ENCODE measurements around the gene HACL1. TPM values are rescaled to one million over a fixed set of nuclear protein-coding genes. Genes with fewer than 3 reads are reported as not detected.
A peak's percentile ranks its signal among the peaks of the same experiment; 100 is the strongest.

The HACL1 gene
- total RNA-seq, result 10 to 100 TPM; 27.7 to 40.3 (median 28.8) TPM

DNA sequence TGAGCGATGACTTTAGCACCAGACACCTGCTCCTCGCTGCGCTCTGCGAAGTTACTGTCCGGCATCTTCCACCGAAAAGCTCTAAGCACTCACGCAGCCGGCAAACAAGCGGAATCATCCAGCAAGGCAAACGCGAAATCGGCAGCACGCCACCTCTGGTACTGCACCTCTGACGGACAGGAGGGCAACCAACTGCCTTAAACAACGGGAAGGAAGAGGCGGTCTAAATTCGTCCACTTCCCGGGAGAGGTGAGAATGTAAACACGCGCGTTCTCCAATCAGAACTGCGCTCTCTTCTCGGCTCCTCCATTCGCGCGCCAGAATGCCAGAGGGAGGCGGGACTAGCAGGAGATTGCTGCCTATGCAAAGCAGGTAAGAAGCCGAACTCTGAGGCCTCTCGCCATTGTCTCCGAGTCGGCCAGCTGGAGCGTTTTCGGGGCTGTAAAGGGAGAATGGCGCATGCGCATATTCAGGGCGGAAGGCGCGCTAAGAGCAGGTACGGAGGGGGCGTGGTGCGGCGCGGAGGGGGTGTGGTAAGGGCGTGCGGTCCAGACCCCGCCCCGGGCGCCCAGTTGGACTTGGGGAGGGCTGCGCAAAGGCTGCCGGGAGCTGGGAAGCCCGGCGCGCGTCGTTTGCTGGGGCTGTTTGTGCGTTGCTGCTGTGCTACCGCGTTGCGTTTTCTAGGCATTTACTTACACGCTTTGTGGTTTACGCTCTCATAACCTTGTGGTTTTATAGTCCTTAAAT is at the start of gene HACL1, which contains the start of gene BTD:
Gene HACL1 (minus strand): TSS at position 171 of the 747 bp plus-strand sequence. CDS start 106 bp downstream, at position 65.
Gene BTD (plus strand): TSS at position 347 of the 747 bp plus-strand sequence. CDS start 33,695 bp downstream, outside the sequence.
- Histone ChIP-seq H3K4me1 (peaks cover 0 to 8% of the 10 kb centered on the region in 2 donors), H3K4me3 (peak within 1 kb of the TSS; percentile 78 to 90 (median 82)), H3K9me3 (no peaks in the 10 kb centered on the region), H3K27me3 (no peaks in the 10 kb centered on the region), H3K27ac (peak within 1 kb of the TSS; percentile 85 to 94), H3K36me3 (no peaks in the 10 kb centered on the region)
- intact Hi-C loops (cut with DNase I; ENCODE audit: low total_unique reads), result no loop called here
- TF ChIP-seq POLR2A (IDR thresholded peaks at IDR 0.05) (peak; percentile 69), POLR2AphosphoS5 (IDR thresholded peaks at IDR 0.05) (peak; percentile 64 to 84 (median 79))
- TF ChIP-seq, protein P1, sequence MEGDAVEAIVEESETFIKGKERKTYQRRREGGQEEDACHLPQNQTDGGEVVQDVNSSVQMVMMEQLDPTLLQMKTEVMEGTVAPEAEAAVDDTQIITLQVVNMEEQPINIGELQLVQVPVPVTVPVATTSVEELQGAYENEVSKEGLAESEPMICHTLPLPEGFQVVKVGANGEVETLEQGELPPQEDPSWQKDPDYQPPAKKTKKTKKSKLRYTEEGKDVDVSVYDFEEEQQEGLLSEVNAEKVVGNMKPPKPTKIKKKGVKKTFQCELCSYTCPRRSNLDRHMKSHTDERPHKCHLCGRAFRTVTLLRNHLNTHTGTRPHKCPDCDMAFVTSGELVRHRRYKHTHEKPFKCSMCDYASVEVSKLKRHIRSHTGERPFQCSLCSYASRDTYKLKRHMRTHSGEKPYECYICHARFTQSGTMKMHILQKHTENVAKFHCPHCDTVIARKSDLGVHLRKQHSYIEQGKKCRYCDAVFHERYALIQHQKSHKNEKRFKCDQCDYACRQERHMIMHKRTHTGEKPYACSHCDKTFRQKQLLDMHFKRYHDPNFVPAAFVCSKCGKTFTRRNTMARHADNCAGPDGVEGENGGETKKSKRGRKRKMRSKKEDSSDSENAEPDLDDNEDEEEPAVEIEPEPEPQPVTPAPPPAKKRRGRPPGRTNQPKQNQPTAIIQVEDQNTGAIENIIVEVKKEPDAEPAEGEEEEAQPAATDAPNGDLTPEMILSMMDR (IDR thresholded peaks at IDR 0.05), result peak in 2 of 3 donors; percentile 22 to 49
- peak; percentile 96 to 99 for DNase-seq (ENCODE audit: low spot score in 2 of 2)

DNA sequence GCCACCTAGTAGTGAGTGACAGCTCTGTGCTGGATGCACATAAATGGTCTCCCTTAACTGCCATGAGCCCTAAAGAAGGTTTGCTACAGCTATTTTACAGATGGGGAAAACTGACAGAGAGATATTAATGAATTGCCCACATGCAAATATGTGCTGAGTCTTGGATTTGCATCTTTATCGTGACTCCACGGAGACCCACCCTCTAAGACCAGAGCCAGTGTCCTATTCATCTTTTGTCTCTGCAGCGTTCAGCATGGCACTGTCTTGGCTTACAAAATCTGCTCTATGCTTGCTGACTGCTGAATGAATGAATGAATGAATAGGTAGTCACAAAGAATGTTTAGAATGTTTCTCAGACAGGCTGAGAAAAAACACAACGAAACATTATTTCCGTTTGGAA is 48.5 kb upstream of the HACL1 start:
- DNase-seq (ENCODE audit: low spot score in 2 of 2), result no peak
- Histone ChIP-seq H3K36me3 (no peaks in the 10 kb centered on the region), H3K27me3 (no peaks in the 10 kb centered on the region), H3K4me3 (no peak overlapping the region), H3K27ac (no peak overlapping the region), H3K4me1 (no peaks in the 10 kb centered on the region), H3K9me3 (no peaks in the 10 kb centered on the region)
- intact Hi-C loops (cut with DNase I; ENCODE audit: low total_unique reads), result no loop called here
- TF ChIP-seq POLR2A (IDR thresholded peaks at IDR 0.05) (no peak), POLR2AphosphoS5 (IDR thresholded peaks at IDR 0.05) (no peak)
- TF ChIP-seq, protein P1 (IDR thresholded peaks at IDR 0.05), result no peak

DNA sequence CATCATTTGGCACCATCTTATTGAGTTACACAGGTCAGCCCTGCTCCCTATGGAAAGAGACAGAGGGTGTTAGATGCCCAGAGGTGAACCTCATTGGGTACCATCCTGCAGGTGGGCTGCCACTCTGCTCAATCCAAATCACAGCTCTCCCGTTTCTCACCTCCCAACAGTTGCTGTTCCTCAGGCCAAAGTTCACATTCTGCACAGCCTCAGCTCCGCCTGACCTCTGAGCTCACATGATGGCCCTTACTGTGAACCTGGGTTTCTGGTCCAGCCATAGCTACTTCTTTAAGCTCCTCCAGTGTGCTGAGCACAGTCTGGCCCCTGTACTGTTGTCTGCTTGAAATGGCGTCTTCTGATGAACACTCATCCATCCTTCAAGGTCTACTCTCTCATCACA is 48.0 kb upstream of the HACL1 start:
- TF ChIP-seq, protein P1 (IDR thresholded peaks at IDR 0.05), result no peak
- TF ChIP-seq POLR2A (IDR thresholded peaks at IDR 0.05) (no peak), POLR2AphosphoS5 (IDR thresholded peaks at IDR 0.05) (no peak)
- no peaks in the 10 kb centered on the region for H3K4me1 ChIP-seq

DNA sequence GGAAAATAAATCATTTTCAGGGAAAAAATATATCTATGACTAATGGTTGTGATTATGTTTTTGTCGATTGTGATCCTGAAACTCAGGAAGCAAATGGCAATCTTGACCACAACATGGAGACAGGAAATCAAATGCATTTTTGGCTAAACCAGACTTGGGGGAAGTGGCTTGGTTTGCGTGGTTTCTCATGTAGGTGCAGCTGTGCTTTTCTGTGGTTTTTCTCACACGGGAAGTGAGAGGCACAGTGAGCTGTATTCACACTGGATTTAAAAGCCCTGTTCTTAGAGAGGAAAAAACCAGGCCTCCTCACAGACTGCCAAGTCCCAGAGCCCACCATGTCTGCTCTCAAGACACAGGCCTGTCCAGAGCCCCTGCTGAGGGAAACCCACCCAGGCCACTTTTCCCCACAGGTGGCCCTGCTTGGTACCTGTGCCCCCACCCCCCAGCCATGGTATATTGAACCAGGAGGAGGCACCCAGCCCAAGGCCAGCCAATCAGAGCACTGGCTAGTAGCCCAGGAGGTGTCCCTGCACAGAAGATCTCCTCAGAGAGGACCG is 46.3 kb upstream of the HACL1 start:
- Histone ChIP-seq H3K4me3 (no peak overlapping the region), H3K27ac (peak overlapping the region; percentile 66 to 89), H3K9me3 (no peaks in the 10 kb centered on the region), H3K4me1 (no peaks in the 10 kb centered on the region), H3K27me3 (no peaks in the 10 kb centered on the region), H3K36me3 (no peaks in the 10 kb centered on the region)
- intact Hi-C loops (cut with DNase I; ENCODE audit: low total_unique reads), result no loop called here
- TF ChIP-seq POLR2AphosphoS5 (IDR thresholded peaks at IDR 0.05) (peak in 1 of 3 donors; percentile 19), POLR2A (IDR thresholded peaks at IDR 0.05) (no peak)
- DNase-seq (ENCODE audit: low spot score in 2 of 2), result no peak

More for the DNA sequence above, 48.0 kb upstream of the HACL1 start:
- H3K27me3 ChIP-seq, result no peaks in the 10 kb centered on the region
- no peak overlapping the region for H3K4me3 ChIP-seq
- no peak for DNase-seq (ENCODE audit: low spot score in 2 of 2)
- intact Hi-C loops (cut with DNase I; ENCODE audit: low total_unique reads), result no loop called here
- no peaks in the 10 kb centered on the region for H3K9me3 ChIP-seq
- H3K27ac ChIP-seq, result no peak overlapping the region
- H3K36me3 ChIP-seq, result no peaks in the 10 kb centered on the region

DNA sequence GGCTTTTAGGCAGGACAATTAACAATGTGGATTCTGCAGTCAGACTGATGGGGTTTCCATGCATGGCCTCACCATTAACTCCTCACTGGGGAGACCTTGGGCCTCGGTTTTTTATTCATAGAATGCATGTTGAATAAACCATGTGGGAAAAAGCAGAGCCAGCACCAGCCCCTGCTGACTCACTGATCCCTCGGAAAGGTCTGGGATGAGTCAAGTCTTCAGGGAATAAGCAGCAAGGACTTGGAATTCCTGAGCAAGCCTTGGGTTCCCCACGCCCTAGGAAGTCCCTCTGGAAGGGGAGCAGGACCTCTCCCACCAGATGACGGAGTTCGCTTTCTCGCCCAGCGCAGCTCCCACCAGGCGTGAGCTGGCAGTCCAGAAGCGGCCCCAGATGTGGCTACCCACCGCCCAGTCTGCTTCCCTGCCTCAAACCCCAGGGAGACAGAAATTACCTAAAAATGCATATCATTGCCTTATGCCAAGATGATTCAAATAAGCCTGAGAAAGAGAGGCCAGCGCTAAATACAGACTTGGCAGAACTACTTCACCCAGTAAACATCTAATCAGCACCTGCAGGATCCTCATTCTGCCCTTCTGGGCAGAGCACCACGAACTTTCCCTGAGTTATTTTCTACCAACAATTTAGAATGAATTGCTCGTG is 45.6 kb upstream of the HACL1 start:
- no peaks in the 10 kb centered on the region for H3K4me1 ChIP-seq
- peak in 1 of 2 donors; percentile 51 for DNase-seq (ENCODE audit: low spot score in 2 of 2)
- intact Hi-C loops (cut with DNase I; ENCODE audit: low total_unique reads), result no loop called here
- TF ChIP-seq, protein P1 (IDR thresholded peaks at IDR 0.05), result no peak
- TF ChIP-seq POLR2A (IDR thresholded peaks at IDR 0.05) (no peak), POLR2AphosphoS5 (IDR thresholded peaks at IDR 0.05) (no peak)
- peak overlapping the region in 1 of 3 donors; percentile 23 for H3K4me3 ChIP-seq
- peak overlapping the region; percentile 26 to 89 for H3K27ac ChIP-seq
- no peaks in the 10 kb centered on the region for H3K36me3 ChIP-seq
- H3K9me3 ChIP-seq, result no peaks in the 10 kb centered on the region
- no peaks in the 10 kb centered on the region for H3K27me3 ChIP-seq
